Renal pelvis (tissue), 4 donors: Measurements from ENCODE around the gene TATDN2. TPM values are rescaled to one million over a fixed set of nuclear protein-coding genes. Genes with fewer than 3 reads are reported as not detected.

Experiments
- DNase-seq: peaks from one replicate; pipeline ENCODE4 v3.0.0-alpha.2; 2013
- polyA plus RNA-seq, 3 donors: library from polyadenylated mRNA; unstranded; fragments of 120-200 nt; gene quantifications; one replicate each; pipeline ENCODE4 v1.2.1, GENCODE V29; 2013; ENCODE audit not compliant: insufficient read length in 3 of 3

Gene TATDN2
- polyA plus RNA-seq, 3 donors = 29.9 to 36.5 (median 34.9) TPM

DNA sequence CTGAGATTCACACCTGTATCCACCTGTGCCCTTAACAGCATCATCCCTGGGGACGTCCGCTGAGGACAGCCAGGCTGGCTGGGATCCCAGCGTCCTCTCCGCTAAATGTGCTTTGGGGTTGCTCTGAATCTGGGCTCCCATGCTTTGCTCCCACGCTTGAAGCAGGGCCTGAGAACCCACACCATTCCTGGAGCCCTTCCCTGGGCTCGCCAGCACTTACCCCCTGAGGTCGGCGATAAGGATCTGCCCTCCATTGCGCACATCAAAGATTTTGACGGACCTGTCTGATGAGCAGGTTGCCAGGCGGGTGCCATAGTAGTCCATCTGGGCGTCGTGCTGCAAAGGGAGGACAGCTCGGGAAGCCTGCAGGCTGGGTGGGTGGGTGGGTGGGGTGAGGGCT is 66.8 kb downstream of the TATDN2 start:
- DNase-seq = no peak

DNA sequence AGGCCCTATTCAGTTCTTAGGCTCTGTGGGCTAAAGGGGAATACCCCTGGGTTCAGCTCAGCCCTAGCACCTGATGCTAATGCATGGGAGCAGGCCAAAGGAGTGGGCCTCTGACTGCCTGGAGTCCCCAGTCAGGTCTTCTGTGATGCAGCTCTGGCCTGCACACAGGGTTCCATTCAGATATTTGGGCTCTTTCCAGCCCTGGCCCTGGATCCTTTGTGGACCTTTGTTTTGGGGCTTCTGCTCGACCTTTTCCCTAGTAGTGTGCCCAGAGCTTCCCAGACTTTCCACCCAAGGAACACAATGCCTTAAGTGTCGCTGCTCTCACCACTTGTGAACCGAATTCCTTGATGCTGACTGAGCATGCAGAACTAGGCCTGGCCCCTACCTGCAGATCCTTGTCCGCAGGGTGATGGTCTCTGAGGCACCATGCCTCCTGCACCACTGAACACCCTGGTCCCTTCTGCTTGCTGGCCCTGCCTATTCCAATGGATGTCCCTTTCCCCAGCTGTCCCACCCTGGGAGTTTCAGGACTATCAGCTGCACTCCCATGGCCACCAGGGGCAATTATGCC is 67.6 kb downstream of the TATDN2 start:
- no peak for DNase-seq

DNA sequence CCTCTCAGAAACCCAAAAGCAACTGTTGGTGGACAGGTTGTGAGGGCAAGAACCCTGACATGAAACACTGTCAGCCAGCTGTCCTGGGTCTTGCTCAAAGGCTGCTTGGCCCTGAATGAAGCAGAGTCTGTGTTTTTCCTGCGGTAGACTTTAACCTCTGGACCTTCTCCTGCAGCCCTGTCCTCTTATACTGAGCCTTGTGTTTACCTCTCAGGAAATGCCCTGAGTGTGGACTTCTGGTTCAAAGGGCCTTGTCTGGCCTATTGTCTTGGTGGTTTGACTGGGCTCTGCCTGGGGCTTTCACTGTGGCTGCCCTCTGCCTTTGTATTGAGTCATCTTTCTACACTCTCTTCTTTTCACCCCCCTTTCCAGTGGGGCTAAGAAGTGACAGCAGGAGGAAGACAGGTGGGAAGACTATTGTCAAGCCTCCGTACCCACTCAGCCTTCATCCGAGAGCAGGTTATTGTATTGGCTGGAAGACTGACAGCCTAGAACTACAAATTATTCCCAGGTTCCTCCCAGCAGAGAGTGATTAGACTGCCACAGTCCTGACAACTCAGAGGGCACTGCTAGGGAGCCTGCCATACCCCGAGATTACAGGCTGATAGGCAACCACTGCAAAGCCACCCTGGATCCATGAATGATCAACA is 69.2 kb downstream of the TATDN2 start:
- DNase-seq = no peak

DNA sequence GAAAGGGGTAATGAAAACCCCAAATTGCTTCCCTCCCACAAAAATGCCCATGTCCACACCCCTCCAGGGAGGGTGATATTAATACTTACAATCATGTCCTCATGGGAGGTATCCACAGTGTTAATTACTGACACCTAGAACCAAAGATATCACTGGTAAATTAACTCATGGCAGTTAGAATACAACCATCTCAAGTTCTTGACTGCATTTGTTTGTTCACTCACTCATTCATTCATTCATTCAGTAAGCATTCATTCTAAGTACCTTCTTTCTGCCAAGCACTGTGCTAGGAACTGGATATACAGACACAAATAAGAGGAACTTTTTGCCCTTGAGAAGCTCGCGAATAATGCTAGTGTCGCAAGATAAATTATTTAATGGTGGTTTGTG is 69.7 kb downstream of the TATDN2 start:
- no peak for DNase-seq

DNA sequence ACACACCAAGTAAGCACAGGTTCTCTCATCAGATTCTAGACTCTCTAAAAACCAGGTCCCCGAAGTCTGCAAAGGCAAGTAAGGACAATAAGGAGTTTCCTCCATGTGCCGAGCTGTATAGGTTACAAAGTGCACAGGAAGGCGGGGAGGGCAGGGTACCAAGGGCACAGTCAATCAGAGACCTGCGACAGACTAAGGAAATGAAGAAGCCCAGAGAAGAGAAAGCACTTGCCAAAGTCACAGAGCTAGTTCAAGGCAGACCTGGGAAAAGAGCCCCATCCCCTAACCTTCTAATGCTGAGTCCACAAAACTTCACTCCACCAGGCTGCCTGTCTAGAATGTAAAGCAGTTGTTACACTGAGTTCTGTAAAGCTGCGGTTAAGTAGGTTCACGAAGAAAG is 71.0 kb downstream of the TATDN2 start:
- no peak for DNase-seq

DNA sequence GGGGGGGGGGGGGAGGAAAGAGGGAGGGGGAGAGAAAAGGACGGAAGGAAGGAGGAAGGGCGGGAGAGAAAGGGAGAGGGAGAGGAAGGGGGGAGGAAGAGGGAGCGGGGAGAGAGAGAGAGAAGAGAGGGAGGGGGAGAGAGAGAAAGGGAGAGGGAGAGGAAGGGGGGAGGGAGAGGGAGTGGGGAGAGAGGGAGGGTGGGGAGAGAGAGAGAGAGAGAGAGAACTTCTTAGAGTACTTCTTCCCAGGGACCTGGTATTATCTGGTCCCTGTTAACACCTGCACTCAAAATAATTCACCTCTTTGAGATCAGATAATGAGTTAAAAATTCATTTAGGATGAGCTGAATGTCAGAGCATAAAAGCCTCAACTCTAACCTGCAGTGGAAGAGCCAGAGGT is 71.5 kb downstream of the TATDN2 start:
- no peak for DNase-seq

DNA sequence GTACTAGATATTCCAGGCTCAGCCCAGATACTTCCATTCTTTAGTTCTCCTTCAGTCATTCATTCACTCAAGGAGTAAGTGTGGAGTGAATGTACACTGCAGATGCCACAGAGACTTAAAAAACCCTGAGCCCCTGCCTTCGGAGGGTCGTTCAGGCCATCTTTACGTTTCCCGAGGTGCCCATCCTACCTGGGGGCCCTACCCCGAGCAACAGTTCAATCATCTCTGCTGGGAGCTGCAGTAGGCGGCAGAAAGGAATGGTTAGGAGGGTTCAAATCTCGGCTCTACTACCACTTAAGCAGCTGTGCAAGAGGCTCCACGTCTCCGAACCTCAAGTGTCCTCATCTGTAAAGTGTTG is 72.0 kb downstream of the TATDN2 start:
- no peak for DNase-seq

DNA sequence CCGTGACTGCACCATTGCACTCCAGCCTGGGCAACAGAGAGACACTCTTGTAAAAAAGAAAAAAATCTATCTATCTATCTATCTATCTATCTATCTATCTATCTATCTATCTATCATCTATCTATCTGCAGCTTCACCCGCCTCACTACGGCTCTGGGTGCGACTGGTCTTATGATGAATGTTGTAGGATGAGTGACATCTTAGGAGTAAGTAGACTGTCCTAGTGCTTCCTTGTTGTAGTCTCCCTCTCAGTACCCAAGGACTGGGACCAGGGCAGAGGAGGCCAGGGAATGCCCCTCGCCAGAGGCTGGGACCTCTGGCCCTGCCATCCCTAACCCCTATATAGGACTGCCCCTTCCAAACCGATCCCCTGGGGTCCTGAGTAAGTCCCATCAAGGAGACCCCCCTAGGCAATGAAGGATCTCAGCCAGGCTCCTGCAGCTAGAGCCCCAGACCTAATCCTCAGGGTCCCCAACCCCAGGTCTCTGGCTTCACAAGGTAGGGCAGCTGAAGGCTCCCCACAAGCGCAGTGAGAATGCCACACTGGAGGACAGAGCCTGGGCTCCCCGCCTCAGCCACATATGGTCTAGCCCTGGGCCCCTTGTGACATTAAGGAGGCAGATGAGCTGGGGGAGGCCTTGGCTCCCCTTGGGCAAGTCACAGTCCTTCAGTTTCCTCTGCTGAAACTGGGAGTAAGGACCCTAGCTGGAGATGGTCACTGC is 73.5 kb downstream of the TATDN2 start:
- DNase-seq = no peak

DNA sequence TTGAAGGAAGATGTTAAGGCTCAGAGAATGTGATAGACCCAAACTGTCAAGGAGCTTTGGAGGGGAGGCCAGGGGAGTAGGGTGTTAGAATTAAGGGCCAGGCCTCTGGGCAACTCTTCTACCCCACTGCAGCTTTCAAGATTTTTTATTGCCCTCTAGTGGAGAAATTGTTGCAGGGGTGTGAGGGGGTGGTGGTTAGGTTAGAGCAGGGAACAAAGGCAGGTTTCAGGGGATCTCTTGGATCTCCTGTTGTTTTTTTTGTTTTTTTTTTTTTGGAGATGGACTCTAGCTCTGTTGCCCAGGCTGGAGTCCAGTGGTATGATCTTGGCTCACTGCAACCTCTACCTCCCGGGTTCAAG is 74.1 kb downstream of the TATDN2 start:
- DNase-seq = no peak

DNA sequence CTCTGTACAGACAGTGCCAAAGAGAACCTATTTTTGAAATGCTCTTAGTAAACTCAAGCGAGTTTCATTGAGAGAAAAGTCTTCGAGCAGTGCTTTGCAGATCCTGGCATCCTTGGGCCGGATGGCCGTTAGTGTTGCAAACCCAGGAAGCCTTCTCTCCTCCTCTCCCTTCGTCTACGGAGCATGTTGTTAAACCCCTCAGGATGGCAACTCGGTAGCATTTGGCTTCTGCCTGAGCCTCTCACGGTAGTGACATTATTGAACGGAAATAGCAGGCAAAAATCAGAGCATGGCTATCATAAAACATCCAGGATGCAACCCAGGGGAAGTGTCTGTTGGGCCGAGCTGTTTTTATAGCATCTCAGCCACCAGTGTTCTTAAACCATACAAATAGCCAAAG is 79.3 kb downstream of the TATDN2 start:
- no peak for DNase-seq

DNA sequence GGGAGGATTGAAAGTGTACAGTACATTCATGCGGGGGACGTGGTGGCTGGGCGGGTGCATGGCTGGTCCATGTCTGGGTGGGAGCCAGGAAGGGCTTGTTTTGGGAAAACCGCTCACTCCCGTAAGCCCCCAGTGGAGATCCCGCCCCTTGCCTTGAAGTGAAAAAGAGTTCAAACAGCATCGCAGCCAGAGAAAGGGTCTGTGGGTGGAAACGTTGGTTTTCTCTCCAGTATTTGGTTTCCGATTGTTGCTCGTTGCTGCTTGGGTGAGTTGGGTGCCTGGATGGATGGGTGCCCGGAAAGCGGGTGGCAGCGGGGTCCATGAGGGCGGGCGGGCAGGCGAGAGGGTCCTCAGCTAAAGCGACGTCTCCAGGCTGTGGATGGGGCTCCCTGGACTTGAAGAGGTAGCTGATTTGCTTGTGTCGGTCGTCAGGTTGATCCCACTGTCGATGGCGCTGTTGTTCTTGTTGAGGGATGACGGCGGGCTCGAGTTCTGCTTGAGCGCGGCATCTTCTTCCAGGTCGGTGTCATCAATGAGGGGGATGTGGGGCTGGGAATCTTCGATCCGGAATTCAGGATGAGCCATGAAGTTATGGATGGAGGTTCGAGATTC is 80.3 kb downstream of the TATDN2 start:
- DNase-seq = no peak

DNA sequence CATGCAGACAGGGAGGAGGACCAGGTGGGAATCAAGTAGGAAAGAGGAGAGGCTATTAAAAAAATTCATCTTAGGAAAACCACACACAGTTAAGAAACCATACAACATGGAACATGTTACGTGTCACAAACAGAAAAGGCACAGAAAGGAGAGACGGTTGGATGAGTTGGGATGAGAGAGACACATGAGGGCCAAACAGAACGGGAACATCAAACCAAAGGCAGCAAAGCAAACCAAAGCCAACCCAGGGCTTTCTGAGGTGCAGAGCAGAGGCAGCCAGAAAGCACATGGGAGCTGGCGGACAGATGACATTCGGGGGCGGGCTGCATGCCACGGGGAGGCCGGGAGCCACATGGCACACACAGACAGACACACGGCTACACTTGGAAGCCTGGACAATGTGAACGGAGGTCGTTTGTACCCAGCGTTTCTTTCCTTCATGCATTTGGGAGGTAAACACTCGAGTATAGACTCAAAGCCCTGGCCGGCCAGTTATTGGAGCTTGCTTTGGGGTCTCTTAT is 81.3 kb downstream of the TATDN2 start:
- DNase-seq = no peak

DNA sequence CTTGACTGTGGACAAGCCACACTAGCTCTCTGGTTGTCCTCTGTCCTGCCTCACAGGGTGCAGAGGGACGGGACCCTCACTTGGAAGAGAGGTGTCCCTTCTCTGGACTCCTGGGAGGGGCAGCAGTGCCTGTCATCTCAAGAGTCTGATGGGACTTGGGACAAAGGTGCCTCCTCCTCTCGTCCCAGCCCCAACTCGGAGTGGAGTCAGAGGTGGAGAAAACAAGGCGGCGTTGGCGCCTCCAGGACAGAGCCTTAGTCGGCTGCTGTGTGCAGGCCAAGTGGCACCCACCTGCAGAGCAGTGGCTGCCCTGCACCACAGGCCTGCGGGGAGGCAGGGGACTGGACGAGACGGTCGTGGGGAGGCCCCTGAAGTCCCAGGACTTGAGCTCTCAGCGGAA is 82.1 kb downstream of the TATDN2 start:
- no peak for DNase-seq

Other genes starting within 250 kb of the TATDN2 start
- 10 to 100 TPM; 18.2 to 28.8 (median 26.8) TPM for gene FANCD2, start 222.0 kb upstream of the TATDN2 start, polyA plus RNA-seq
- not detected for gene FANCD2OS, start 140.2 kb upstream of the TATDN2 start, polyA plus RNA-seq
- 100 to 1,000 TPM; 176 to 213 (median 180) TPM for gene BRK1, start 132.8 kb upstream of the TATDN2 start, polyA plus RNA-seq
- gene VHL, start 106.7 kb upstream of the TATDN2 start, polyA plus RNA-seq = 10 to 100 TPM; 74.5 to 87.6 (median 83.1) TPM
- under 1 TPM; 0.71 to 0.89 (median 0.88) TPM for gene IRAK2, start 83.5 kb upstream of the TATDN2 start, polyA plus RNA-seq
- gene GHRL, start 44.5 kb downstream of the TATDN2 start, polyA plus RNA-seq = 1 to 10 TPM; 2.3 to 5.4 (median 3.8) TPM
- 100 to 1,000 TPM; 125 to 132 (median 130) TPM for gene SEC13, start 72.7 kb downstream of the TATDN2 start, polyA plus RNA-seq